Measurements from ENCODE around the gene CASKIN1. TPM values are rescaled to one million over a fixed set of nuclear protein-coding genes. Genes with fewer than 3 reads are reported as not detected.
A peak's percentile ranks its signal among the peaks of the same experiment; 100 is the strongest.
"Not testable (repeated sequence)": the region's sequence is repeated elsewhere in the genome, so short reads cannot be mapped to it uniquely, and the experiment has no call there.

CASKIN1 gene
- total RNA-seq, 1 experiment from 2014 or later, result 2.5 TPM

DNA sequence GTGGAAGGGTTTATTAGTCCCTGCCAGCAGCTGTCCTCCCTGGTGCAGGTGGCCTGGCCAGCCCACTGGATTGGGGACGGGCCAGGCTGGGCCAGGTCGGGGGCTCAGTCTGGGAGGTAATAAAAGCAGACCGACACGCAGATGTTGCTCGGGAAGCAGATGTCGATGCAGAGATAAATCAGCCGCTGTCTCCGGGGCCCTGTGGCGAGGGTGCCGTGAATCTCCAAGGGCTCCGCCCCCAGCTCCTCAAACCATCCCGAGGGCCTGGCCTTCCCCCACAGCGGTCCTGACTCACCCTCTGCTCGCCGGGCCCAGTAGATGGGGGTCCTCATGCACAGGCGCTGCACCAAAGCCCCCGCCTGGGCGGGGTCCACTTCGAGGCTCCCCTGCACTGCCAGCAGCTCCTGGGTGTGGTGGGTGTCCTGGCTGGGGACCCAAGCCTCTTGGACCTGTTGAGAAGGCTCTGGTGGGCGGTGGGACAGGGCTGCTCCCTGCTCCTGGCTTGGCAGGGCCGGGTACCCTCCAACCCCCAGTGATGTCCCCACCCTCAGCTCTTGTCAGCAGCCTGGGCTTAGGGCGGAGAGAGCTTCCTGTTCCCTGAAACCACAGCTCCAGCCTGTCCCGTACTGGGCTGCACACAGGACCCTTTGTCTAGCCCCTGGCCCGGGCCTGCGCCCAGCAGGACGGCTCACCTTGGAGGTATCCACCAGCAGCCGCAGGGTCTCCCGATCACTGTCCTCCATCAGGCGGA is 13.0 kb upstream of the CASKIN1 start:
- DNase-seq (ENCODE audit: low spot score), result no peak

DNA sequence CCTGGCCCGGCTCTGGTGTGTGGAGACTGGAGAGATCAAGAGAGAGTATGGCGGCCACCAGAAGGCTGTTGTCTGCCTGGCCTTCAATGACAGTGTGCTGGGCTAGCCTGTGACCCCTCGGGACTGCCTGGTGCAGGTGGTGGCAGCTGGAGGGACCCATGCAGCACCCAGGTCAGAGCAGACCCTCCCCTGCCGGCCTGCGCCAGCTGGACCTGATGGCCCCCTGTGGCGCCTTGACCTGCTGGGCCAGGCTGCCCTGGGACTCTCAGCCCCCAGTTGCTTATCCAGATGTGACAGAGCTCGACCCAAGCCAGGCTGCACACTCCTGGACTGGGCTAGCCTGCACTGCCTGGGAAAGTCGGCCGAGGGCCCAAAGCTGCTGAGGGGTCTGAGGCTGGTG is 12.4 kb upstream of the CASKIN1 start:
- DNase-seq (ENCODE audit: low spot score), result no peak

DNA sequence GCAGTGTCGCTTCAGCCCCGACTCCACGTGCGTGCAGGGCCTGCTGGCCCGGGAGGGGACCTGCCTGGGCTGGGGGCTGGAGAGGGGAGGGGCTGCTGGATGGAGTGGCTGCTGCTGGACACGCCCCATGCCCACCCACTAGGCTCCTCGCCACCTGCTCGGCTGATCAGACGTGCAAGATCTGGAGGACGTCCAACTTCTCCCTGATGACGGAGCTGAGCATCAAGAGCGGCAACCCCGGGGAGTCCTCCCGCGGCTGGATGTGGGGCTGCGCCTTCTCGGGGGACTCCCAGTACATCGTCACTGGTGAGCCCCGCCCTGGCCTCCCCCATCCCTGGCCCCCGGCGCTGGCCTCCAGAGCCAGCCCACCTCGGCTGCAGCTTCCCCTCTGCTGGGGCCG is 11.9 kb upstream of the CASKIN1 start:
- no peak for DNase-seq (ENCODE audit: low spot score)

DNA sequence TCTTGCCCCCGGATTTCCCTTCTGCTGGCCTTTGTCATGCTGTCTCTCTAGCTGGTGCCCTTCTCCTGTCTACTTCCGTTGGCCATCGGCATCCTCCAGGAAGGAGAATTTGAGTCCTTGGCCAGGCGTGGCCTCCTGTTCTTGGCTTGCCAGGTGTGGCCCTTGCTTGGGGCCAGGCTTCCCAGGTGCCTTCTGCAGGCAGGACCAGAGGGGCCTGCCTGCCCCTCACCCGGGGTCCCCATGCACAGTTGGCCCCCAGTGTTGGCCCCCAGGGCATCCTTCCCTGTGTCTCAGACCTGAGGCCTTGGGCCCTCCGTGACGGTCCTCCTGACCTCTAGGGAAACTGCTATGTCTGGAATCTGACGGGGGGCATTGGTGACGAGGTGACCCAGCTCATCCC is 11.5 kb upstream of the CASKIN1 start:
- DNase-seq (ENCODE audit: low spot score), result no peak

DNA sequence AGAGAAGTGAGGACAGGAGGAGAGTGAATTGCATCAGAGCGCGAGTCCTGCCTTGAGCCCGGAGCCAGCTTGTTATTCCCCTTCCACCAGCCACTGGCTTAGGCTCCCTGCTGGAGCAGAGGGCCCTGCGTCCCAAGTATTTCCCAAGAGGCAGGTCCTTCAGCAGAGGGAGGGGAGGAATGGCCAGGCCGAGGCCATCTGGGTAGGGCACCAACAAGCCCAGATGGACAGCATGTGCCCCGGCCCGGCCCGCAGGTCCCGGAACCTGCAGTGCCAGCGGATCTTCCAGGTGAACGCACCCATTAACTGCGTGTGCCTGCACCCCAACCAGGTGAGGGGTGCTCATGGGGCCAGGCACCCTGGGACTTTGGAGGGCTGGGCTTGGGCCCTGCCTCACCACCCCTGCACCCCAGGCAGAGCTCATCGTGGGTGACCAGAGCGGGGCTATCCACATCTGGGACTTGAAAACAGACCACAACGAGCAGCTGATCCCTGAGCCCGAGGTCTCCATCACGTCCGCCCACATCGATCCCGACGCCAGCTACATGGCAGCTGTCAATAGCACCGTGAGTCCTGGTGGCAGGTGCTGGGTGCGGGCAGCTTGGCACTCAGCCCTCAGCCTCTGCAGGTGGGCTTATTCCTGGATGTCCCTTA is 10.5 kb upstream of the CASKIN1 start:
- DNase-seq (ENCODE audit: low spot score), result no peak

DNA sequence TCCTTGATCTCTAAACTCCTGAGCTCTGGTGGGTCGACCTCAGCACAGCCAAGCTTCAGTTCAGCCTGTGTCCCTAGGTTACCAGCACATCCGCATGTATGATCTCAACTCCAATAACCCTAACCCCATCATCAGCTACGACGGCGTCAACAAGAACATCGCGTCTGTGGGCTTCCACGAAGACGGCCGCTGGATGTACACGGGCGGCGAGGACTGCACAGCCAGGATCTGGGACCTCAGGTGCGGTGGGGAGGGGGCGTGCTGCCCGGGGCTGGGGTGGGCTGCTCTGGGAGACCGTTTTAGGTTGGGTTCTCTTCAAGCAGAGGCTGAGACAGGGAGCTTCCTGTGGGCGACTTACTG is 10.0 kb upstream of the CASKIN1 start:
- no peak for DNase-seq (ENCODE audit: low spot score)

DNA sequence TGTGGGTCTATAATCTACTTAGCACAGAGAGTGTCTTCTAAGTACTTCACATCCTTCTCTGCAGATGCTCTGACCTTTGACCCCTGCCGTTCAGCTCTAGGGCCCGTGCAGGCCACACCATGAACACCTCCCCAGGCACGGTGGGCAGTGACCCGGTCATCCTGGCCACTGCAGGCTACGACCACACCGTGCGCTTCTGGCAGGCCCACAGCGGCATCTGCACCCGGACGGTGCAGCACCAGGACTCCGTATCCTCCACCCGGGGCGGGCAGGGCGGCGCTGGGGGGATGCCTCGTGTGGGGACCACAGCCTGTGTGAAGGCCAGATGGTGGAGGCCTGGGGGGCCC is 9.5 kb upstream of the CASKIN1 start:
- no peak for DNase-seq (ENCODE audit: low spot score)

DNA sequence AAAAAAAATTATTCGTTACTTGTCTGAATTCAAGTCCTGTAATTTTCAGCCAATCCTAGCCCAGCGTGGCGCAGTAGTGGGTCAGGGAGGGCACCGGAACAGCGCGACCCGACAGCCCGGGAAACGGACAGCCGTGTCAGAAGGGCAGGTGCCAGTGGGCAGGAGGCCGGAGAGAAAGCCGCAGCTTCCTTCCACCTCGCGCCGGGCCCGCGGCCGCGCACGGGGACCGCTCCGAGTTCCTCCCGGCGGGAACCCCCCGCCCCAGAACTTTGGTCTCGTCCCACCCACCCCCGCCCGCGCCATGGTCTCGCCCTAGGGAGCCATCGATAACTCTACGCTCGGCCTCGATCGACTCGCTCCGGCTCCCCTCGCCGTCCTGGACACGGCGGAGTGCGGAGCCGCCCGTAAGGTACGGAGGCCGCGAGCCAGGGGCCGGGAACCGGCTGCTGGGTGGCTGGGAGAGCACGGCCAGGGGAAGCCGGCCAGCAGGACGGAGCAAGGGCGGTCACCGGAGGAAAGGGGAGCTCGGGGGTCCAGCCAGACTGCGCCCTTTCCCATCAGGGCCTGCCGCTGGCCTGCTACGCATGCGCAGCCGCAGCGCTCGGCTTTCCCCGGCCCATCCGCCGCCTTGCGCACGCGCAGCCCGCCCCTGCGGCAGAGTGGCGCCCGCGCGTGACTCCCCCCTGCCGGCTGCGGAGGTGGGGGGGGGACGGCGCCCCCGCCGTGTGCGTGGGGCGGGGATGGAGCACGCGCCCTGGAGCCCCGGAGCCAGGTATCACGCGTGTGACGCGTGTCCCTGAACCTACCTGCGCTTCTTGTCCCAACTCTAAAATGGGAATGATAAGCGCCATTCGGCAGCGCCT is 8.9 kb upstream of the CASKIN1 start, which contains the start of gene MLST8:
Gene MLST8, plus strand, starts transcription at position 351 of the 863 bp plus-strand sequence. CDS start 632 bp downstream, outside the sequence.
- peak; percentile 86 for DNase-seq (ENCODE audit: low spot score)

DNA sequence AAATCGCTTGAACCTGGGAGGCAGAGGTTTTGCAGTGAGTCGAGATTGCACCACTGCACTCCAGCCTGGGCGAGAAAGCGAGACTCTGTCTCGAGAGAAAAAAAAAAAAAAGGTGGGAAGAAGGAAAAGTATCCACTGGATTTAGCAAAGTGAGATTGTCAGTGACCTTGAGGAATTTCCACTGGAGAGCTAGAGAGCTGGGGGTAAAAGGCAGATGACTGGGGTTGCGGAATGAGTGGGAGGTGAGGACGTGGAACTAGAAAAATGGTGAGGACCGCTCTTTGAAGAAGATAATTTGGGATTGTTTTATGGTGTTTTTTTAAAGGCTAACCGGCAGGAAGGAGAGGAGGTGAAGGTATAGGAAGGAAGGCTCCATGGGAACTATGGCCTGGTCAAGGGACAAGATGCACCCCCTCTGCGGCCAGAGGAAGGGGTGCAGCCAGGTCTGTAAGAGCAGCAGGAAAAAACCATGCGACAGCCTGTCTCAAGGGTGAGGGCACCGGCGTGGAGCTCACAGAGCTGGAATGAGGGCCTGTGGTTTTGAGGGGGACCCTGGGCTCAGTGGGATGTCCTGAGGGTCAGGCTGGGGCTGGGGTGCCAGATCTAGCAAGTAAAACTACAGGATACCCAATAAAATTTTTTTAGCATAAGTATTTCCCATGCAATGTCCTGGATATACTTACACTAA is 8.2 kb upstream of the CASKIN1 start:
- no peak for DNase-seq (ENCODE audit: low spot score)

DNA sequence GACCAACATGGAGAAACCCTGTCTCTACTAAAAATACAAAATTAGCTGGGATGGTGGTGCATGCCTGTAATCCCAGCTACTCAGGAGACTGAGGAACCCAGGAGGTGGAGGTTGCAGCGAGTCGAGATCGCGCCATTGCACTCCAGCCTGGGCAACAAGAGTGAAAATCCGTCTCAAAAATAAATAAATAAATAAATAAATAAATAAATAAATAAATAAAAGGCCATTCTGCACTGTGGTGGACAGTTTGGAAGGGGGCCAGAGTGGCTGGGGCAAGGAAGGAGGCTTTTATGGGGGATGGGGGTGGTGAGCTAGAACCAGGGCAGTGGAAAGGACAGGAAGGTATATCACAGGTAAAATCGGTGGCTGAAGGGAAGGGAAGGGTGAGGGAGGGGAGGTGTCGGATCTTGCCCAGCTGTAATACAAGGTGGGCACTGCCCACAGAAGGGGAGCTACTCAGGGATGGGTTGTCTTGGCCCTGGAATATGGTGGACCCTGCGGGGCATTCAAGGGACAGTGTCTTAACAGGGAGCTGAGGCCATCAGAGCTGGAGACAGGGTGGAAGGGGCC is 6.8 kb upstream of the CASKIN1 start:
- not testable (repeated sequence) for DNase-seq (ENCODE audit: low spot score)

DNA sequence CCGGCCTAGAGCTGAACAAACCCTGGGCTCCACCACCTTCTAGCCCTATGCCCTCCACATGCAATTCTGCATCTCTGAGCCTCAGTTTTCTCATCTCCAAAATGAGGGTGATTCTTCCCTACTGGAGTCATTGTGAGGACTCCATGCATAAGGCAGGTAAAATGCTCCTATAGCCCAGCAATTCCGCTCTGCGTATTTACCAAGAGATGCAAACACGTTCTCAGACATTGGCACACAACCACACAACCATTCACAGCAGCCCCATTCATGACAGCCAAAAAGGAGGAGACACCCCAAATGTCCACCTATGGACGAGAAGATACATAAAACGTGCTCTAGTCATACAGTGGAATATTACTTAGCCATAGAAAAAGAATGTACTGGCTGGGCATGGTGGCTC is 3.9 kb upstream of the CASKIN1 start:
- no peak for DNase-seq (ENCODE audit: low spot score)

DNA sequence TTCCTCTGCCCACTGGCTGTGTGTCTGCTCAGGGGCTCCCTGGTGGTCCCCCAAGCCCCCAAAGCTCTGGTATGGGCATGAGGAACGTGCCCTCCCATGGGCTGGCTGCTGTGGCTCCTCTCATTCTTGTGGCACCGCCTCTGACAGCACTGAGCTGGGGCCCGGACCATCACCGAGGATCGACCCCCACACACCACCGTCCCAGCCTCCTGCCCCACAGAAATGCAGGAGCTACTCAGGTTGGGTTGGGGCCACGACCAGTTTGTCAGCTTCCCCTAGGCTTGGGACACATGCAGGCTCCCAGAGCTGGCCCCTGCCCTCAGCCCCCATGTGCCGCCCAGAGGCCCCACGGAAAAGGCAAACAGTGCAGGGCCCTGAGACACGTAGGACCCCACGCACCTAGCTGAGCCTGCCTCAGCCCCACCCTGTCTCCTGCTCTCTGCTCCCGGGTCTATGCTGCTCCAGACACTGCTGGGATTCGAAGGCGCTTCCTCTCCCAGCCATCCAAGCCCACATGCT is 3.3 kb upstream of the CASKIN1 start:
- DNase-seq (ENCODE audit: low spot score), result no peak

DNA sequence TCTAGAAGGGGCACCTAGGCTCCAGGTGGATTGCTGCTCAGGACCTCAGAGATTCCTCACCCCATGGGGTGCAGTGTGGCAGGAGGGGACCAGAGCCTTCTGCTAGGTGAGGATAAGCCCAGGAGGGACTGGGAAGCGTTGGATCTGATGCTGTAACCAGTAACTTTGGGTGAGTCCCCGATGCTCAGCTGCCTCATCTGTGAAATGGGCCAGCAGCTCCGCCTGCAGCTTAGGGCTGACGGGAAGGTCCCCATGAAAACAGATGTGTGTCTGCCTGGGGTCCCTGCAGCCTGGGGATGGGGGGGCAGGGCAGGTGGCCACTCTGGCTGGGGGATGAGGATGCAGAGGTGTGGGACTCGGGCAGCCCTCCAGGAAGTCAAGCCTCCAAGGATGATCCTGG is 2.7 kb upstream of the CASKIN1 start:
- no peak for DNase-seq (ENCODE audit: low spot score)

DNA sequence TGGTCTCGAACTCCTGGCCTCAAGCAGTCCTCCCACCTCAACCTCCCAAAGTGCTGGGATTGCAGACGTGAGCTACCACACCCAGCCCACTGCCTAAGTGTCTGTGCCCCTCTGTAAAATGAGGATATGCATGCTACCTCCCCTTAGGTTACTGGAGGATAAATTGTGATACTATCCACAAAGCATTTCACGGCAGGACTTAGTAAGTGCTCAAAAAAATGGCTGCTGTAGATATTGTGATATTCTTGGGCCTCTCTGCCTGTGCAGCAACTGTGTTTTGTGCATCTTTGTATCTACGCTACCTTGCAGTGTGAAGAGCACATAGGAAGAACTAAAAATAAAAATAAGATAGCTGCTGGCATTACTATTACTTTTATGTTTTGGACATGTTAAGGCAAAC is 1.9 kb upstream of the CASKIN1 start:
- no peak for DNase-seq (ENCODE audit: low spot score)

DNA sequence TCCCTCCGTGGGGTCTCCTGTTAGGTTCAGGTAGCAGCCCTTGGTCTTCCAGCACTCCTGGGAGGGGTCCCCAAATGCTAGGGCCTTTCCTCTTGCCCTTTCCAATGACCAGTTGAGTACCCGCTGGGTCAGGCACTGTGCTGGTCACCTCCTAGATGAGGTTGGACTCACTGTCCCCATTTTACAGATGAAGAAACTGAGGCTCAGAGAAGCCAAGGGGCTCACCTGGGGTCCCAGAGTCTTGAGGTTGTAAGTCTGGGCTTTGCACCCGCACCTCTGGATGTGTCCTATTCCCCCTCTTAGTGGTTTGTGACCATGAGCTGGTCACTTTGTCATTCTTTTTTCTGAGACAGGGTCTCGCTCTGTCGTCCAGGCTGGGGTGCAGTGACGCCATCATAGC is 1.4 kb upstream of the CASKIN1 start:
- DNase-seq (ENCODE audit: low spot score), result no peak

DNA sequence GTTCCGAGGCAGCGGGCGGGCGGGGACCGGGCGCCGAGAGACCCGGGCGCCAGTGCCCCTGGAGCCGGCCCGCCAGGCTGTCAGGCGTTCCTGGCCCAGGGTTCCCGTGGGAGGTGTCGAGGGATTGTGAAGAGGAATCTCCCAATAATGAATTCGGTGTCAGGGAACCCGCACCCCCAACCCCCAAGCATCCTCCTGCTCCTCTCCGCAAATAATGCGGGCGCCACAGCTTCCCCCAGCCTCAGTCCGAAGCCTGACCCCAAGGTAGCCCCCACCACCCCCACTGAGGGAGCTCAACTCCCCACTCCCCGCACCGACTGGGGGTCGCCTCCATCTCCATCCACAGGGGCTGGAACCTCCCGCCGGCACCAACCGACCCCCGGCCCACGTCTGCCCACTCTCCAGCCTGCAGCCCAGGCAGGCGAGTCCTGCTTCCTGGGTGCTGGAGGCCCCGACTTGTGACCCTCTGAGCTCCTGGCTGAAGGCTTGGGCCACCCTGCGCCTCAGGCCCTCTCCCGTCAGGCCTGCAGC is 641 bp upstream of the CASKIN1 start:
- DNase-seq (ENCODE audit: low spot score), result no peak

DNA sequence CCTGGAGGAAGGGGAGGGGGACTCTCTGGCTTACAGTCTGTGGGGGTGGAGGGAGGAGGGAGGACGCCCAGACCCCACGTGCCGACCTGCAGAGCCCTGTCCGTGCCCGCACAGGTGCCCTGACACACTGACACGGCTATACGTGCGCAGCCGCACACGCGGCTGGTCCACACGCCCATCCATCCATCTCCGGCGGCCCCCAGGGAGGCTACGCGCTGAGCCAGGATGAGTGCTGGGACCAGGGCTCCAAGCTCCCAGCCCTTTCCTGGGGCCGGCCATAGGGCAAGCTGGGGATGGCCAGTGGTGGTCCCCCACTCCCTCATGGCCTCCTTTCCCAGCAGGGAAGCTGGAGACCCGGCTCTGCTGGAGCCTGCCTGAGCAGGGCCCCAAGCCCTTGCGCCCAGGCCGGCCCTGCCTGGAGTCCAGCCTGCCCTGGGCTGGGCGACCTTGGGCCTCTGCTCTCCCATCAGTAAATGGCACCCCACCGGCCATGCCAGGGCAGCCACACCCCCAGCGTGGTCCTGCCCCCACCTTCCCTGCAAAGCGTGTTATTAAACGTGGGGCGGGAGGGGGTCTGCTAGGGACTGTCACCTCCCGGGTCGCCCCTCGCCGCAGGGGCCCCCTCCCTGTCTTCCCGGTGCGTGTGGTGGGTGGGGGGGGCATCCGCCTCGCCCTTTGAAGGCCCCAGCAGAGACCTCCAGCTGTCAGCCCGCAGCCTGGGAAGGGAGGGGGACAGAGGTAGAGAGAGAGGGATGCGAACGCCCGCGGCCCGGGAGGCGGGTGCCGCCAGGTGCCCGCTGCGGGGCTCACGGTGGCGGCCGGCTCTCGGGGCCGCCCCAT is 863 bp downstream of the CASKIN1 start:
- DNase-seq (ENCODE audit: low spot score), result no peak

DNA sequence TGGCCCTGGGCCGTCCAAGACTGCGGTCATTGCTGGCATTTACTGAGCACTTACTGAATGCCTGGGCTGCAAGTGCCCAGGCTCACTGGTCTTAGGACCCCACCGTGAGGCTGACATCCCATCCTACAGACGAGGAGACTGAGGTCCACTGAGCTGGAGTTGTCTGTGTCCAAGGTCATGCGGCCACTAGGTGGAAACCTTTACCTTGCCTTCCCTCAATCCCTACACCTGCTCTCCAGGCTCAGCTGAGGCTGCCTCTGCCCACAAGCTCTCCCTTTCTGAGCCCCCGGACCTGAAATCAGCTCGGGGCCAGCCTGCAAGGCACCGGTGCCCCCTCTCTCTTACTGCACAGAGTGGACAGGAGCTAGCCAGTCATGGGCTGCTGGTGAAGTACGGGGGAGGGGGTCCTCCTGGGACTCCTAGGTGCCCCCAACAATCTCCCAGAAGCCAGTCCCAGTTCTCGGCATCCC is 1.5 kb downstream of the CASKIN1 start:
- DNase-seq (ENCODE audit: low spot score), result peak; percentile 74

DNA sequence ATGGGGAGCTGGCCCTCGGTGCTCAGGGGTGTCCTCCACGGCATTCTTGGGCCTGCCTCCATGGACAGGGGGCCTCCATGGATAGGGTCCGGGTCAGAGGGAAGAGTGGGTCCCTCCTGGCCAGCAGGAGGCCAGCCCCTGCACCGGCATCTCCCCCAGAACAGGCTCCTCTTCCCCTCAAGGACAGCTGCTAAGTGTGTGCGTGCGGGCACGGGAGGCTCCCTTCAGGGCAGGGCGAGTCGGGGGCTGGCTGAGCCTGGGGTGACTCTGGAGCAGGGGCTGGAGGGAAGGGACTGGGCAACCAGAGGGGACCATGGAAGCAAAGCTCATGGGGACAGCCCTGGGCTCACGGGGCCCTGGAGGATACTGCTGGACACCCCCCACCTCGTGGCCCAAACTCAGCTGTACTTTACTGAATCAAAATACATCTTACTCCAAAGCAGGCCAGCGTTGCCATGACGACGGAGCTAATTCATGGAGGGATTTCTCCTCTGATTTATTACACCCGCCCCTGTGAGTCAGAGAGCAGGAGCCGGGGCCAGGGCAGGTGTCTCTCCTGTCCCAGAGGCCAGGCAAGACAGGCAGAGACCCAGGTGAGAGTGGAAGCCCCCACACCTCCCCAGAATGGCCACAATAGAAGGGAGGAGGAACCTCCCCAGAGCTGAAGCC is 2.1 kb downstream of the CASKIN1 start:
- DNase-seq (ENCODE audit: low spot score), result peak; percentile 66

DNA sequence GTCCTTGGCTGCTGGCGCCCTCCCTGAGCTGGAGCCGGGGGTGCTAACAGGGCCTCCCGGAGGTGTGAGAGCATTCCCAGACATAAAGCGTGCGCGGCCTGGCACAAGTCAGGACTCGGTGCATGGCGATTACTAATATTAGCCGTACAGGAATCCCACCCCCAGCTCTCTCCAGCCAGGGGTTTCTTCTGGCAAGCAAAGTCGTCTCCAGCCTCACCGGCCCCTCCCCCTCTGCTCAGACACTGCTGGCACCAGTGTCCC is 5.0 kb downstream of the CASKIN1 start:
- DNase-seq (ENCODE audit: low spot score), result no peak

Measured in HT-29 (cell line).